ENCODE data around the gene LITAF.
"Not testable (repeated sequence)": the region's sequence is repeated elsewhere in the genome, so short reads cannot be mapped to it uniquely, and the experiment has no call there.

LITAF gene

GRCh38 chr16:11604783-11605563 is 18.3 kb upstream of the LITAF start:
- TF ChIP-seq, protein P1, sequence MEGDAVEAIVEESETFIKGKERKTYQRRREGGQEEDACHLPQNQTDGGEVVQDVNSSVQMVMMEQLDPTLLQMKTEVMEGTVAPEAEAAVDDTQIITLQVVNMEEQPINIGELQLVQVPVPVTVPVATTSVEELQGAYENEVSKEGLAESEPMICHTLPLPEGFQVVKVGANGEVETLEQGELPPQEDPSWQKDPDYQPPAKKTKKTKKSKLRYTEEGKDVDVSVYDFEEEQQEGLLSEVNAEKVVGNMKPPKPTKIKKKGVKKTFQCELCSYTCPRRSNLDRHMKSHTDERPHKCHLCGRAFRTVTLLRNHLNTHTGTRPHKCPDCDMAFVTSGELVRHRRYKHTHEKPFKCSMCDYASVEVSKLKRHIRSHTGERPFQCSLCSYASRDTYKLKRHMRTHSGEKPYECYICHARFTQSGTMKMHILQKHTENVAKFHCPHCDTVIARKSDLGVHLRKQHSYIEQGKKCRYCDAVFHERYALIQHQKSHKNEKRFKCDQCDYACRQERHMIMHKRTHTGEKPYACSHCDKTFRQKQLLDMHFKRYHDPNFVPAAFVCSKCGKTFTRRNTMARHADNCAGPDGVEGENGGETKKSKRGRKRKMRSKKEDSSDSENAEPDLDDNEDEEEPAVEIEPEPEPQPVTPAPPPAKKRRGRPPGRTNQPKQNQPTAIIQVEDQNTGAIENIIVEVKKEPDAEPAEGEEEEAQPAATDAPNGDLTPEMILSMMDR (IDR thresholded peaks at IDR 0.05; ENCODE audit: low read depth, low read length) = no peak
- DNase-seq (ENCODE audit: extremely low read depth, low read depth) = no peak

DNA sequence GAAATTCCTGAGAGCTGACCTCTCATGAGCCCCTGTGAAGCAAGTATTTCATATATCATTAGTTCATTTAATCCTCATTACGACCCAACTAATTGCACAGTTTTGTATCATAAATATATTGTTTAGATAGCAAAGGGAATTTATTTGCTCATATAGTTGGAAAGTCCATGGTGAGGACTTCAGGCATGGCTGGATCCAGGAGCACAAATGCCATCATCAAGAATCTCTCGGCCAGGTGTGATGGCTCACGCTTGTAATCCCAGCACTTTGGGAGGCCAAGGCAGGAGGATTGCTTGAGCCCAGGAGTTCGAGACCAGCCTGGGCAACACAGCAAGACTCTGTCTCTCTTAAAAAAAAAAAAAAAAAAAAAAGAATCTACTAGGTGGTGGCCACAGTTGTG is 17.6 kb upstream of the LITAF start:
- DNase-seq (ENCODE audit: extremely low read depth, low read depth) = not testable (repeated sequence)

GRCh38 chr16:11603331-11603750 is 16.6 kb upstream of the LITAF start:
- TF ChIP-seq, protein P1 (IDR thresholded peaks at IDR 0.05; ENCODE audit: low read depth, low read length) = no peak
- no peak for DNase-seq (ENCODE audit: extremely low read depth, low read depth)

DNA sequence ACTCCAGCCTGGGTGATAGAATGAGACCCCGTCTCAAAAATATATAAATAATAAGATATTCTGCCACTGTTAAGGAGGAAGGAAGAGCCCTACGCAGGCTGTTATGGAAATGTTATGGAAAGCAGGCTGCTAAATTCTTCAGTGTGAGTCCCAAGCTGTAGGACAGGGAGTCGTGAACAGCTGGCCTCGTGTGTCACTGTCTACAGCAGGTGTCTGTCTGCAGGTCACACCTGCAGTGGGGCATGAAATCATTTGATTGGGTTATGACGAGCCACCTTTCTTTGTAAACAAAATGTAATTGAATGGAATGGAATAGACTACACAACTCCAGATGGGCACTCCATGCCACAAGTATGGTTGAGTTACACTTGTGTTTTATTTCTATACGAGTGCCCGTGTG is 15.6 kb upstream of the LITAF start:
- DNase-seq (ENCODE audit: extremely low read depth, low read depth) = no peak
- TF ChIP-seq, protein P1 (IDR thresholded peaks at IDR 0.05; ENCODE audit: low read depth, low read length) = no peak

GRCh38 chr16:11601911-11602310 is 15.2 kb upstream of the LITAF start:
- TF ChIP-seq, protein P1 (IDR thresholded peaks at IDR 0.05; ENCODE audit: low read depth, low read length) = no peak
- no peak for DNase-seq (ENCODE audit: extremely low read depth, low read depth)

DNA sequence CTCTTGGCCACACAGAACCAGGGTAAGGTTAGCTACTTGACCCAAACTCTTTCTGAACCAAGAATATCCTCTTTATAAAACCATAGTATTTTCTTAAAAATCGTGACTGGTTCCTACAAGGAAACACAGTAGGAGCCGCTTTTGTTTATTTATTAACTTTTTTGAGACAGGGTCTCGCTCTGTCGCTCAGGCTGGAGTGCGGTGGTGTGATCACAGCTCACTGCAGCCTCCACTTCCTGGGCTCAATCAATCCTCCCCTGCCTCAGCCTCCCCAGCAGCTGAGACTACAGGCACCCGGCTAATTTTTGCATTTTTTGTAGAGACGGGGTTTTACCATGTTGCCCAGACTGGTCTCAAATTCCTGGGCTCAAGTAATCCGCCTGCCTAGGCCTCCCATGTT is 14.7 kb upstream of the LITAF start:
- TF ChIP-seq, protein P1 (IDR thresholded peaks at IDR 0.05; ENCODE audit: low read depth, low read length) = no peak
- DNase-seq (ENCODE audit: extremely low read depth, low read depth) = no peak

DNA sequence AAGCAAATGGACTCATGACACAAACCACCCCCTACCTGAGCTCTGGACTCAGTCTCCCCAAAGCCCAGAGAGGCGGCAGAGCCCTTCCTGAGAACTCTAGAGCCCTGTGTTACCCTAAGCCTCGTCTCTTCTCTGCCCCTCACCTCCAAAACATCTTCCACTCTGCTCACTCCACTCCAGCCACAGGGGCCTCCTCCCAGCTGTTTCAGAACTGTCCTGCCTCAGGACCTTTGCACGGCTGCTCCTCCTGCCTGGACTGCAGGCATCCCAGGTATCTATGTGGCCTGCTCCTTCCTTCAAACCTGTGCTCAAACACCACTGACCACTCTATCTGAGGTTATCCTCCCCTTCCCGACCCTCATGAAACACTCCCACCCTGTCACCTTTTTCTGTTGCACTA is 12.9 kb upstream of the LITAF start:
- DNase-seq (ENCODE audit: extremely low read depth, low read depth) = no peak
- TF ChIP-seq, protein P1 (IDR thresholded peaks at IDR 0.05; ENCODE audit: low read depth, low read length) = no peak

Data from AG09319 (cell line).